Activated naive CD4-positive, alpha-beta T cell treated with anti-CD3 and anti-CD28 coated beads for 36 hours (primary cell): ENCODE data around the gene UBE2O. TPM values are rescaled to one million over a fixed set of nuclear protein-coding genes. Genes with fewer than 3 reads are reported as not detected.

Experiments used
- CTCF ChIA-PET: fragments of 350-600 bp; sonication (Branson Sonifier 250); formaldehyde crosslinking; loops from one replicate; lab custom pipeline; 2021; ENCODE audit warnings: antibody characterized with exemption; lab: Charles Lee
- DNase-seq: peaks from one replicate; pipeline ENCODE4 v3.0.0-alpha.2; 2020
- H3K27ac Mint-ChIP-seq: one replicate; pipeline ENCODE4 v1.8.0; 2021; ENCODE audit warnings: mild to moderate bottlenecking, mixed read lengths
- H3K27me3 Mint-ChIP-seq: one replicate; pipeline ENCODE4 v1.8.0; 2021; ENCODE audit warnings: low read depth, mixed read lengths
- H3K36me3 Mint-ChIP-seq: one replicate; pipeline ENCODE4 v1.8.0; 2021; ENCODE audit warnings: low read depth, mixed read lengths
- H3K4me1 Mint-ChIP-seq: one replicate; pipeline ENCODE4 v1.8.0; 2021; ENCODE audit warnings: low read depth, mixed read lengths
- H3K4me3 Mint-ChIP-seq: one replicate; pipeline ENCODE4 v1.8.0; 2021; ENCODE audit warnings: mild to moderate bottlenecking, moderate library complexity, mixed read lengths
- H3K9me3 Mint-ChIP-seq: one replicate; pipeline ENCODE4 v1.8.0; 2021; ENCODE audit warnings: mixed read lengths
- intact Hi-C: fragments of 100-400 bp; cut with micrococcal nuclease; formaldehyde crosslinking; loops from one replicate; pipeline ENCODE4 v1.15.1; 2023
- total RNA-seq, 2 experiments: library from RNA; stranded (reverse); gene quantifications; one replicate each; pipeline ENCODE4 v1.2.3, GENCODE V29; 2021

UBE2O gene
- total RNA-seq, 2 experiments from 2014 or later = 18.8 TPM

DNA sequence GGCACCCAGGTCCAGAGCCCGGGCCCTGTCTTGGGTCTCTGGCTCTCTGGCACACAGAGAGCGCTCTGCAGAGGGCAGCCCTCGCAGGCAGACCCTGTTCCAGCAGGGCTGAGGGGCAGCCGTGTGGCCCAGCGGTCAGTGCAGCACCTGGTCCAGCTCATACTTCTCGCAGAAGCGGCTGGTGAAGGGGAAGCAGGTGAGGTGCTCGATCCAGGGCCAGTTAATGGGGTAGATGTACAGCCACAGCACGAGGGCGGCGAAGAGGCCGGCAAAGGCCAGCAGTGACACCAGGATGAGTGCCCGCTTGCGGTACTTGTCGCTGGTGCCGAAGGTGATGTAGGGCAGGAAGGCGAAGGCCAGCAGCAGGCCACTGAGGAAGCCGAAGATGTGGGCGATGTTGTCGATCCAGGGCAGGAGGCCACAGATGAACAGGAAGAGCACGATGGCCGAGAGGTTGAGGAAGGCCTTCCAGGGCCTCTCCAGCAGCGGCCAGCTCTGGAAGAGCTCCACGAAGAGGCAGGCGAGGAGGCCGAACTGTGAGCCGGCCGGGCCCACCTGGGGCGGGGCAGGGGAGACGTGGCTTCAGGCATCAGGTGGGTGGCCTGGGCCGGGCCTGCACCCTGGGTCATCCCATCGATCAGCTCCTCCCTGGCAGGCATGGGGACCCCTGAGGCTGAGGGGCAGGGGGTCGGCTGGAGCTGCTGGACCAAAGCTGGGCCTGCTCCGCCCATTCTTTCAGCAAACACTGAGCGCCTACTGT lies 18.7 kb upstream of the UBE2O start:
- peaks cover 4% of the 10 kb centered on the region for H3K36me3 Mint-ChIP-seq
- H3K9me3 Mint-ChIP-seq = no peaks in the 10 kb centered on the region
- H3K4me3 Mint-ChIP-seq = no peak overlapping the region
- CTCF ChIA-PET = no interaction called here
- H3K27ac Mint-ChIP-seq = no peak overlapping the region
- H3K27me3 Mint-ChIP-seq = no peaks in the 10 kb centered on the region
- H3K4me1 Mint-ChIP-seq = no peaks in the 10 kb centered on the region
- intact Hi-C loops = no loop called here
- no peak for DNase-seq

DNA sequence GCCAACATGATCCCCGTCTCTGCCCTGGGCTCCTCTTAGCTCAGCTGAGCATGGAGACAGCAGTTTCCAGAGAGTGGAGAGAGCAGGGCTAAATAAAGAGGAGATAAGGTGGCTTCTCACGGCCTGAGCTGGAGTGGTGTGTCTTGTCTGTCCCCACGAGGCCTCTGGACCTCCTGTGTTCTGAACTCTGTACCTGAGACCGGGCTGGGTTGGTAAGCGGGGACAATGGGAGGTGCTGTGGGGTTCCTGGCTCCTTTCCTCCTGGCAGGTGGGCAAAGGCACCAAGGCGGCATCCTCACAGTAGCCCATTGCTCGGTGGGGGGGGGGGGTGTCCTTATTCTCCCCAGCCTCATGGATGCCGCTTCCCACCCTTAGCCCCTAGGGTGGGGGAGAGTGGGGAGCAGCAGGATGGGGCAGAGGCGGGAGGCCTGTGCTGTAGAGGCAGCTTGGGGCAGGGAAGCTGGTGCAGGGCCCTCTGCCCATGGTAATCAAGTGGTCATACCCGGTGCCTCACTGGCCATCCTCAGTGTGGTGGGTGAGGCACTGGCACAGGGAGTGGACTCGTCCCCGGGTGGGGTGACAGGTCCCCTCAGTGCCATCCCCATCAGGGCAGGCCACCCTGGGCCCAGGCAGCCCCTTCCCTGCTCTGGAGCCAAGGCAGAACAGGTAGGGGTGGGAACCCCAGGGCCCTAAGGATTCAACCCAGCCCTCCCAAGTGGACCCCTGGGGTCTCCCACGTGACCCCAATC lies 17.2 kb upstream of the UBE2O start:
- Mint-ChIP-seq H3K27me3 (no peaks in the 10 kb centered on the region), H3K36me3 (peaks cover 3% of the 10 kb centered on the region), H3K27ac (no peak overlapping the region), H3K4me3 (no peak overlapping the region), H3K9me3 (no peaks in the 10 kb centered on the region), H3K4me1 (peaks cover 2% of the 10 kb centered on the region)
- no peak for DNase-seq
- intact Hi-C loops = no loop called here
- CTCF ChIA-PET = no interaction called here

DNA sequence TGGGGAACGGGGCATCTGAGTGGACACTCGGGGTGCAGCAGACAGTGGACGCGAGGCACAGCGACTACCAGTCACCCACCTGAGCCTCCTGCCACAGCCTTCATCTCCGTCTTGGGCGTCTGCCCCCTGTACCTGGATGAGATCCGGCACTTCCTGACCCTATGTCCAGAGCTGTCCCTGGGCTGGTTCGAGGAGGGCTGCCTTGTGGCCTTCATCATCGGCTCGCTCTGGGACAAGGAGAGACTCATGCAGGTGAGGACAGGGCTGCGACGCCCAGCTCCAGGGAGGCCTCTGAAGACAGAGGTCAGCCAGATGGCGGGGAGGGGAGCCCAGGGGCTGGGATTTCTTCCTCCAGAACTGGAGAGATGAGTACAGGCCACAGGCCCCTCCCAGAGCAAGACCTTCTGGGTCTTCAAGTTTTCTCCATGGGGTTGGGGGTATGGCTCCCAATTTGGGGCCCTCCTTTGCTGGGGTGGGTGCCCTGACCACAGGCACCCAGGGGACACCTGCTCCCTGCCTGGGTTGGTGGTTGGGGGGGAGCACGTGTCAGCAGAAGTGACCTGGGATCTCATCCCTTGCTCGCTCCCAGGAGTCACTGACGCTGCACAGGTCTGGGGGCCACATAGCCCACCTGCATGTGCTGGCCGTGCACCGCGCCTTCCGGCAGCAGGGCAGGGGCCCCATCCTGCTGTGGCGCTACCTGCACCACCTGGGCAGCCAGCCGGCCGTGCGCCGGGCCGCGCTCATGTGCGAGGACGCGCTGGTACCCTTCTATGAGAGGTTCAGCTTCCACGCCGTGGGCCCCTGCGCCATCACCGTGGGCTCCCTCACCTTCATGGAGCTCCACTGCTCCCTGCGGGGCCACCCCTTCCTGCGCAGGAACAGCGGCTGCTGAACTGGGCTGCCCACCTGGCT lies 16.4 kb upstream of the UBE2O start:
- Mint-ChIP-seq H3K27ac (no peak overlapping the region), H3K36me3 (peaks cover 3% of the 10 kb centered on the region), H3K4me3 (no peak overlapping the region), H3K4me1 (peaks cover 2% of the 10 kb centered on the region), H3K27me3 (no peaks in the 10 kb centered on the region), H3K9me3 (no peaks in the 10 kb centered on the region)
- CTCF ChIA-PET = no interaction called here
- intact Hi-C loops = no loop called here
- no peak for DNase-seq

DNA sequence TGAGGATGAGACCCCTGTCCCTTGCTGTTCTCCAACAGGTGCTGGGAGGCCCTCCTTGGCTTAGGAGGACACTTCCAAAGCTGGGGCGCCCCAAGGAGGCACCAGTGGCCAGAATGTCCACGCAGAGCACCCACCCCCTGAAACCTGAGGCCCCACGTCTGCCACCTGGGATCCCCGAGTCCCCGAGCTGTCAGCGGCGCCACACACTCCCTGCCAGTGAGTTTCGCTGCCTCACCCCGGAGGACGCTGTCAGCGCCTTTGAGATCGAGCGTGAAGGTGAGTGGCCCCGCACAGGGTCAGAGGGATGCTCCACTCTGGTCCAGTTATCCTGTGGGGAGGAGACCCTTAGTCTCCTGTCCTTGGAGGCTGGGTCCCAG lies 15.7 kb upstream of the UBE2O start:
- H3K27me3 Mint-ChIP-seq = no peaks in the 10 kb centered on the region
- intact Hi-C loops = no loop called here
- peaks cover 2% of the 10 kb centered on the region for H3K4me1 Mint-ChIP-seq
- no peak overlapping the region for H3K27ac Mint-ChIP-seq
- DNase-seq = no peak
- peaks cover 3% of the 10 kb centered on the region for H3K36me3 Mint-ChIP-seq
- no peaks in the 10 kb centered on the region for H3K9me3 Mint-ChIP-seq
- CTCF ChIA-PET = interaction anchor here (5.6 kb wide), 1 partner anchor 38 kb away, joined by 58 read pairs; no protein-coding TSS in a partner anchor
- no peak overlapping the region for H3K4me3 Mint-ChIP-seq

DNA sequence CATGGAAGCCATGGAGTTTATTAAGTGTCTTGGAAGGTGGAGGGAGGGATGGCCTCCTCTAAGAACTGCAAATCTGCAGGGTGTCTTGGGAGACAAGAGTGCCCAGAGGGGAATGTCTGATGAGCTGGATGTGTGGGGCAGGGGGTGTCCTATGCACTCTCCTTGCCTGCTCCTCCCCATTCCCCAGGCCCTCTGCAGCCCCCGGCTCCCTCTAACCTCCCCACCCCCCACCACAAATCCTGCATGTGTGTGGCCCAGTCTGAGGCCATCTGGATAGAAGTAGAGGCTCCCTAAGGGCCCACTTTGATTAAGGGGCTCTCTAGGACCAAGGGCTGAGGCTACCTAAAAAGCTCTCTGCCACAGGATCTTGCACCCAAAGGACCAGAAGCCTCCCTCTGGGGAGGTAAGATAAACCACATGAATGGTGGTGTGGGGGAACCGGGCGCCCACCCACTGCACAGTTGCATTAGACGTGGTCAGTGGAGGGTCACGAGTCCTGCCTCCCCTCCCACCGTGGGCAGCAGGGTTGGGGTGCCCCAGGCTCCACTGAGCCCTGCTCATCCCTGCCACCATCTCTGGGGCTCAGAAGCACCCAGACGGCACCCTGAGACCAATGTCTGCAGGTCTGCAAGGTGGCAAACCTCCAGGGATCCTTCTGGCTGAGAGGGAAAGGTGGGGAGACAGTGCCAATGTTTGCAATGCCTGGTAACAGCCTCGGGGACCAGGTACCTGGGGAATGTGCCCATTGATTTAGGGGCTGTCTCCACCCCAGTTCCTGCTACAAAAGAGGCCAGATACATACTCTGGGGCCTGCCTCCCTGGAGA lies 15.1 kb upstream of the UBE2O start:
- Mint-ChIP-seq H3K9me3 (no peaks in the 10 kb centered on the region), H3K4me1 (peaks cover 2% of the 10 kb centered on the region), H3K27me3 (no peaks in the 10 kb centered on the region), H3K4me3 (no peak overlapping the region), H3K36me3 (no peaks in the 10 kb centered on the region), H3K27ac (no peak overlapping the region)
- no peak for DNase-seq
- intact Hi-C loops = no loop called here
- CTCF ChIA-PET = interaction anchor here (0.6 to 5.6 kb wide), 11 partner anchors 9 to 74 kb away, joined by 3 to 58 read pairs (median 6); partner anchors contain the start of gene RHBDF2

DNA sequence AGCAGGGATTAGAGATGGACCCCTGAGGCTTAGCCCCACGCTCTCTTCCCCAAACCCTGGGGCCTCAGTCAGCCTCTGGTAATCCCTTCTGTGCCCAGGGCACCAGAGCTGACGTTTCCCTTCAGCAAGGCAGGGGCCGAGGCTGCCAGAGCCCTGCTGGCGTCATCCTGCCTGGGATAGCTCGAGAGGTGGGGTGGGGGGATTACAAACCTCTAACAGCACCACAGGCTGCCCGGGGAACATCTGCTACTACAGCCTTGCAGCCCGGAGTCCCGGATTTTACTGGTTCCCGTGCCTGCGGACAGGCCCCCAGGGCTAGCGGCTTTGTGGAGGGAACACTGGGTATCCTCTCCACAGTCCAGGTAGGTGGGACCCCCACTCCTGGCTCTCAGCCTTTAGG lies 14.4 kb upstream of the UBE2O start, which contains the start of gene AANAT:
Gene AANAT, plus strand, starts transcription at position 238 of the 400 bp plus-strand sequence. CDS start 1,144 bp downstream, outside the sequence.
- H3K4me3 Mint-ChIP-seq = no peak within 1 kb of the TSS
- H3K36me3 Mint-ChIP-seq = no peaks in the 10 kb centered on the region
- CTCF ChIA-PET = interaction anchor here (0.6 to 5.6 kb wide), 15 partner anchors 10 to 73 kb away, joined by 3 to 58 read pairs (median 5); partner anchors contain the start of genes RHBDF2 and UBE2O
- DNase-seq = no peak
- no peaks in the 10 kb centered on the region for H3K27me3 Mint-ChIP-seq
- intact Hi-C loops = no loop called here
- no peak within 1 kb of the TSS for H3K27ac Mint-ChIP-seq
- H3K4me1 Mint-ChIP-seq = peaks cover 2% of the 10 kb centered on the region
- no peaks in the 10 kb centered on the region for H3K9me3 Mint-ChIP-seq

DNA sequence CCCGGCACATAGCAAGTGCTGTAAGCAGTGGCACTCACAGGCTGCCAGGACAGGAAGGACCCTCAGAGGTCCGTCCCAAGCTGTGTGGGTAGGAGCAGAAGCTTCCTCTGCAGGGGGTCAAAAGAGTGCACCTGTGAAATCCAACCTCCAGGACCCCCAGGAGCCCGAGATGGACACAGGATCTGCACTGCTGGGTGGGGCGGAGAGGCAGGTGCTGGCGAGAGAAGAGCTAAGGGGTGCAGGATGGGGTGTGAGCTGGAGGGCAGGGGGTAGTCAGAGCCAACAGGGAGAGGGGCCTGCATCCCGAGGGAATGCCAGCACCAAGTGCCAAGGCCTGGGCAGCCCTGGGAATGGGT lies 13.8 kb upstream of the UBE2O start:
- Mint-ChIP-seq H3K4me3 (no peak overlapping the region), H3K4me1 (peaks cover 2% of the 10 kb centered on the region), H3K27me3 (no peaks in the 10 kb centered on the region), H3K36me3 (no peaks in the 10 kb centered on the region), H3K27ac (no peak overlapping the region), H3K9me3 (no peaks in the 10 kb centered on the region)
- CTCF ChIA-PET = interaction anchor here (0.8 to 5.6 kb wide), 18 partner anchors 9 to 157 kb away, joined by 3 to 58 read pairs (median 4); partner anchors contain the start of genes RHBDF2 and UBE2O
- intact Hi-C loops = loop anchor here (1.0 kb wide), 3 partner anchors 40 to 81 kb away; no protein-coding TSS in a partner anchor
- DNase-seq = no peak

DNA sequence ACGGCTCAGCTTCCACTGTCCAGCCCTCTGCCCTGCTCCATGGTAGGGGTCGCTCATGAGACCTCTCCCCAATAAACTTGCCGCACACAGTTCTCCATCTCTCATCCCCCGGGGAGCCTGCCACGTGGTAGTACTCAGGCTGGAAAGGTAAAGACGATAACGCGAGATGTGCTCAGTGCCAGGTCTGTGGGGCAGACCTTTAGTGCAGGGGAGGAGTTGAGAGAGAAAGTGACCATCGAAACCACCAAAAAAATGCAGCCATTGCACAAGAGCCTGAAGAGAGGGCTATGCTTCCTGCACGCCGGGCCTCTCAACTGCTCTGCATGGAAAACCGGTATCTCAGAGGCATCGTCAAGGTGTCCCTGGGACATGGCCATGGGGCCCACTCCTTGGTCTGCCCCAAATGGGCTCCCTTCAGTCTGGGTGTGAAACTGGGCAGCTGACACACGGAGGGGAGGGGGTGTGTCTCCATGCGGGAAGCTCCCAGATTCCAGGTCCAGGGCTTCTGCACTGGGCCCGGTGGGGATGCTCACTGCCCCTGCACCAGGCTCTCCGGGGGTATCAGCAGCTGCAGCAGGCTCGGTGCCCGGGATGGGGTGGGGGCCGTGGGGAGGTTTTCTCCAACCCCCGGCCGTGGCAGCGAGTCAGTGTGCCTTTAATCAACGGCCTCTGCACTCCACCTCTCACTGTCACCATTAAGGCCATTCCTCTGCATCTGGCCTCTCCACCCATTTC lies 9.8 kb upstream of the UBE2O start:
- Mint-ChIP-seq H3K9me3 (no peaks in the 10 kb centered on the region), H3K36me3 (no peaks in the 10 kb centered on the region), H3K4me3 (no peak overlapping the region), H3K27me3 (no peaks in the 10 kb centered on the region), H3K4me1 (peaks cover 2% of the 10 kb centered on the region), H3K27ac (no peak overlapping the region)
- intact Hi-C loops = no loop called here
- CTCF ChIA-PET = interaction anchor here (0.9 to 5.6 kb wide), 5 partner anchors 37 to 54 kb away, joined by 3 to 58 read pairs (median 5); no protein-coding TSS in a partner anchor
- no peak for DNase-seq

DNA sequence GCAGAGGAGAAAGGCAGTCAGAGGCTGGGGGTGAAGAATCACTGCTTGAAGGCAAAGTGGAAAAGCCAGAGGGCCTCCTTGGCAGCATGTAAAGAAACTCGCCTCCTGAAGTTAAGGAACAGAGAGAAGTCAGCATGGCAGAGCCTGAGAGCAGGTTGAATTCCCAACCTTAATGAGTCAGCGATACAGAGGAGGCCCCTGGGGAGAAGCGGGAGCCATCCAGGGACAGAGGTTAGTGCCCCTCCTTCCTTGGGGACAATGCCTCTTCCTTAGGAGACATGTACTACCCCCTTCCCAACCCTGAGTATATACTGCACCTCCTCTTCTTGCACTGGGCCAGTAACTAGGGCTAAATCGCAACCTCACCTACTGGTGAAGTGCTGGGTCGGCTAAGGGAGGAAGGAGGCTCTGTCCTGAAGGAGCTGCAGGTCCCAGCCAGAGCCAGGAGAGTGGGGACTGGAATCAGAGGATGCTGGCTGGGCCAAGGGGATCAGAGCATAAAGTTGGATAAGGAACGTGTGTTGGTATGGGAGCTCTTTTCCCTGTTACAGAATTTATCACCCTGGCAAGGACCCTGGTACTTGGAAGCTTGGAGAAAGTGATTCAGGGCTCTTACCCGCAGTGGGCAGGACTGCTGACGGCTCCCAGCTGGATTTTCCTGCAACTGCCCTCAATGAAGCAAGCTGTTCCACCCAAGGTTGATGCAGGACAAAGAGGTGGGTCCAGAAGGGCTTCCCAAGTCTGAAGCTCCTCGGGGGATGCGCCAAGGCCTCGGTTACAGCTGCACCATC lies 9.0 kb upstream of the UBE2O start:
- intact Hi-C loops = no loop called here

DNA sequence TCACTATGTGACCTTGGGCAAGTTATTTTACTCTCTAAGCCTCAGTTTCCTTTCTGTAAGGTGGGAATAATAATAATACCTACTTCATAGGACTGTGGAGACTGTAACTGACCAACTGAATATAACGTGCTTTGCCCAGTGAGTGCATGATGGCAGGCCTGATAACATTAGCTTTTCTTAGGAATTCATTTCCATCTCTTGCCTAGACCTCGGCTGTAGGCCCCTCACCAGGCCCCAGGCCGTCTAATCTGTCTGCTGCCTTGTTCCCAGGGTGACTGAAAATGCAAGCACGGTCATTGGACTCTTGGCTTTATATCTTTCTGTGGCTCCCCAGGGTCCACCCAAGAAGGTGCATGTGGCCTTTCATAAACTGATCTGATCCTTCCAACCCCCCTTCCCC lies 6.7 kb upstream of the UBE2O start:
- intact Hi-C loops = no loop called here
- Mint-ChIP-seq H3K27me3 (no peaks in the 10 kb centered on the region), H3K27ac (no peak overlapping the region), H3K4me1 (no peaks in the 10 kb centered on the region), H3K4me3 (no peak overlapping the region), H3K9me3 (no peaks in the 10 kb centered on the region), H3K36me3 (no peaks in the 10 kb centered on the region)
- no peak for DNase-seq
- CTCF ChIA-PET = interaction anchor here (0.6 to 2.8 kb wide), 8 partner anchors 11 to 296 kb away, joined by 3 to 14 read pairs (median 6); no protein-coding TSS in a partner anchor

More for the DNA sequence above, 9.0 kb upstream of the UBE2O start:
- Mint-ChIP-seq H3K27ac (no peak overlapping the region), H3K36me3 (no peaks in the 10 kb centered on the region), H3K4me3 (no peak overlapping the region), H3K27me3 (no peaks in the 10 kb centered on the region), H3K4me1 (peaks cover 2% of the 10 kb centered on the region), H3K9me3 (no peaks in the 10 kb centered on the region)
- DNase-seq = no peak
- CTCF ChIA-PET = interaction anchor here (0.6 to 1.4 kb wide), 5 partner anchors 37 to 293 kb away, joined by 3 to 6 read pairs (median 3); no protein-coding TSS in a partner anchor
